ENCODE results near the gene NPW.

Gene NPW

DNA sequence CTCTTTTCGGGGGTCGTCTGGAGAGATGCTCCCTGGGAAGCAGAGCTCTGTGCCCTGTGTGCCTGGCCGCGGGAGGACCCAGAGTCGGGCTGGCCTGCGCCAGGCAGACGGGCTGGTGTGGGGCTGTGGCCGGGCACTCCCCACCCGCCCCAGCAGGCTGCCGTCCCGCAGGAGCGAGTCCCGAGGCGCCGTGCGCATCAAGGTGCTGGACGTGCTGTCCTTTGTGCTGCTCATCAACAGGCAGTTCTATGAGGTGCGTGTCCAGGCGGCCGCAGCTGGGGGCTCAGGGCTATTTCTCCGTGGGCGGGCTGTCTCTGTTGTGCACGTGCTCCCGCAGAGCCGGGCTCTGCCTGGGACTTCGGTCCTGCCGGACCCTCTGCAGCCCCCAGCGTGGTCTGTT lies 43.2 kb downstream of the NPW start:
- ChIA-PET POLR2A (no interaction called here), CTCF (interaction anchor here (1.1 to 1.7 kb wide), 2 partner anchors 10 to 40 kb away, joined by 3 read pairs; no protein-coding TSS in a partner anchor)

DNA sequence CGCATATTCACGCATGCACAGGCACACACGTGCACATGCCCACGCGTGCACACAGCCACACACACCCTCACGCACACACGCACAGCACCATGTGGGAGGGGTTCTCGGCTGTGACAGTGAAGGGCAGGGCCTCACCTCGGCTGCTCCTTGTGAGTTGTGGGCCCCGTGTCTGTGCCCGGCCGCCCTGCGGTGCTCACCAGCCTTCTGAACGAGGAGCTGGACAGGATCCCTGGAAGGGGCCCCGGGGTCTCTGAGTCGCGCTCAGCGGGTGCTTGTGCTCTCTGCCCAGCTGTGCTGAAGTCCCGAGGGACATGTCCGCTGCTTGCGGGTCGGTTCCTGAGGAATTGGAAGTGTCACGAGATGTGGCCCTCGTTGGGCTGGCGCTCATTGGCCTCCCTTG lies 44.3 kb downstream of the NPW start:
- POLR2A ChIA-PET = interaction anchor here (0.6 kb wide), 1 partner anchor 13 kb away, joined by 4 read pairs; no protein-coding TSS in a partner anchor
- CTCF ChIA-PET = interaction anchor here (1.1 to 1.7 kb wide), 3 partner anchors 8 to 41 kb away, joined by 3 read pairs; no protein-coding TSS in a partner anchor

More for the DNA sequence above, 43.2 kb downstream of the NPW start:
- TF ChIP-seq, protein P1, sequence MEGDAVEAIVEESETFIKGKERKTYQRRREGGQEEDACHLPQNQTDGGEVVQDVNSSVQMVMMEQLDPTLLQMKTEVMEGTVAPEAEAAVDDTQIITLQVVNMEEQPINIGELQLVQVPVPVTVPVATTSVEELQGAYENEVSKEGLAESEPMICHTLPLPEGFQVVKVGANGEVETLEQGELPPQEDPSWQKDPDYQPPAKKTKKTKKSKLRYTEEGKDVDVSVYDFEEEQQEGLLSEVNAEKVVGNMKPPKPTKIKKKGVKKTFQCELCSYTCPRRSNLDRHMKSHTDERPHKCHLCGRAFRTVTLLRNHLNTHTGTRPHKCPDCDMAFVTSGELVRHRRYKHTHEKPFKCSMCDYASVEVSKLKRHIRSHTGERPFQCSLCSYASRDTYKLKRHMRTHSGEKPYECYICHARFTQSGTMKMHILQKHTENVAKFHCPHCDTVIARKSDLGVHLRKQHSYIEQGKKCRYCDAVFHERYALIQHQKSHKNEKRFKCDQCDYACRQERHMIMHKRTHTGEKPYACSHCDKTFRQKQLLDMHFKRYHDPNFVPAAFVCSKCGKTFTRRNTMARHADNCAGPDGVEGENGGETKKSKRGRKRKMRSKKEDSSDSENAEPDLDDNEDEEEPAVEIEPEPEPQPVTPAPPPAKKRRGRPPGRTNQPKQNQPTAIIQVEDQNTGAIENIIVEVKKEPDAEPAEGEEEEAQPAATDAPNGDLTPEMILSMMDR (IDR thresholded peaks at IDR 0.05; ENCODE audit: control extremely low read depth, extremely low read depth, low read depth, missing control alignments) = no peak
- DNase-seq (ENCODE audit: extremely low spot score) = no peak

DNA sequence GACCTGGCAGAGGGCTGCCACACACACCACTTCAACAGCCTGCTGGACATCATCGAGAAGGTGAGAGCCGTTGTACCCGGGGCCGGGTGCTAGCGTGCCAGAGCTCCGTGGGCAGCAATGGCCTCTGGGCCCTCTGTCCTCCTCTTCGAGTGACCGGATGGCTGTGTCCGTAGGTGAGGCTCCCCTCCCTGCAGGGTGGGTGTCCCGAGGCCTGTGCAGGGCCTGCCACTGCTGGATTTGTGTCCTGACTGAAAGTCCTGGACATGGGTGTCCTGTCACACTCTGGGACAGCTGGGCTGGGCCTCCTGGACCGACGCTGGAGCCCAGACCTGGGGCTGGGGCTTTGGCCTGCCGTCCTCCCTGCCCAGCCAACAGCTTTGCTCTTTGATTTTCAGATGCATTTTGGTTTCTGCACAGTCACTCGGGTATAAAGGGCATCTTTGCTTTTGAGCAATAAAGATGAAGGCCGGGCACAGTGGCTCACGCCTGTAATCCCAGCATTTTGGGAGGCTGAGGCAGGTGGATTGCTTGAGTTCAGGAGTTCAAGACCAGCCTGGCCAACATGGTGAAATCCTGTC lies 44.9 kb downstream of the NPW start:
- ChIA-PET CTCF (interaction anchor here (1.1 to 1.7 kb wide), 3 partner anchors 9 to 42 kb away, joined by 3 read pairs; no protein-coding TSS in a partner anchor), POLR2A (interaction anchor here (0.6 kb wide), 1 partner anchor 14 kb away, joined by 4 read pairs; no protein-coding TSS in a partner anchor)
- DNase-seq (ENCODE audit: extremely low spot score) = no peak
- TF ChIP-seq, protein P1 (IDR thresholded peaks at IDR 0.05; ENCODE audit: control extremely low read depth, extremely low read depth, low read depth, missing control alignments) = no peak

More for the DNA sequence above, 44.3 kb downstream of the NPW start:
- TF ChIP-seq, protein P1 (IDR thresholded peaks at IDR 0.05; ENCODE audit: control extremely low read depth, extremely low read depth, low read depth, missing control alignments) = no peak
- no peak for DNase-seq (ENCODE audit: extremely low spot score)

DNA sequence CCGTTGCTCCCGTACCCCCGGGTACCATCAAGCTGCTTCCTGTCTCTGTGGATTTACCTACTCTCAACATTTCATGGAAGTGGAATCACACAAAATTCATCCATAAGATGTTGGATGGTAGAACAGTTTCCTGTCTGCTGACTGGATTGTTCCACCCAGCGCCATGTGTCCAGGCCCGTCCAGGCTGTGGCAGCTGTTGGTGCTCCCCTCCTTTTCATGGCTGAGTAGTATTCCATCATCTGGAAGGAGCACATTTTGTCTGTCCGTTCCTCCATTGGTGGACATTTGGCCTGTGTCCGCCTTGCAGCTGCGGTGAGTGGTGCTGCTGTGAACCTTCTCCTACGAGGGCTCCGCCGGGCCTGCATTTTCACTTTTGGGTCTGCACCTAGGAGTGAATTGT lies 46.6 kb downstream of the NPW start:
- POLR2A ChIA-PET = no interaction called here
- no peak for DNase-seq (ENCODE audit: extremely low spot score)
- CTCF ChIA-PET = interaction anchor here (1.2 to 1.3 kb wide), 2 partner anchors 13 to 74 kb away, joined by 3 to 4 read pairs; no protein-coding TSS in a partner anchor
- TF ChIP-seq, protein P1 (IDR thresholded peaks at IDR 0.05; ENCODE audit: control extremely low read depth, extremely low read depth, low read depth, missing control alignments) = no peak
